H4 (cell line): ENCODE measurements around the gene SCFD2. TPM values are rescaled to one million over a fixed set of nuclear protein-coding genes. Genes with fewer than 3 reads are reported as not detected.
"Not testable (repeated sequence)": the region's sequence is repeated elsewhere in the genome, so short reads cannot be mapped to it uniquely, and the experiment has no call there.

ENCODE experiments used
- DNase-seq: peaks from one replicate; pipeline ENCODE4 v3.0.0-alpha.2; 2015; ENCODE audit warnings: low spot score
- total RNA-seq: library from RNA; depleted of rRNA; stranded (reverse); fragments of >200 nt; shearing (Covaris generic); gene quantifications from 2 replicates; pipeline ENCODE4 v1.2.3, GENCODE V29; 2014; rRNA removed

SCFD2 gene
- total RNA-seq, 1 experiment from 2014 or later = 15.6 TPM

- DNase-seq = not testable (repeated sequence)
Observed at GRCh38 chr4:52834641-52835456, 531.0 kb downstream of the SCFD2 start.

GRCh38 chr4:52833941-52834525 is 531.8 kb downstream of the SCFD2 start:
- DNase-seq = no peak

GRCh38 chr4:52825460-52826090 is 540.3 kb downstream of the SCFD2 start:
- DNase-seq = no peak

GRCh38 chr4:52824603-52825459 is 541.0 kb downstream of the SCFD2 start:
- DNase-seq = no peak

GRCh38 chr4:52824270-52824602 is 541.6 kb downstream of the SCFD2 start:
- DNase-seq = no peak

GRCh38 chr4:52823702-52824092 is 542.2 kb downstream of the SCFD2 start:
- no peak for DNase-seq

Other genes starting within 250 kb of the SCFD2 start
- gene FIP1L1, start 11.6 kb upstream of the SCFD2 start, total RNA-seq = 36.3 and 45.4 TPM in 2 replicates
- gene LNX1, start 225.4 kb upstream of the SCFD2 start, total RNA-seq = 2.8 and 4.2 TPM in 2 replicates